HG02938 (cell line): ENCODE measurements around the gene ZNF280B.

Experiments used
- ATAC-seq: cut with Tn5 transposase; IDR thresholded peaks from one replicate; pipeline ENCODE4 v1.9.1; 2021; ENCODE audit warnings: mild to moderate bottlenecking, moderate library complexity; ENCODE audit not compliant: unreplicated experiment

Gene ZNF280B

DNA sequence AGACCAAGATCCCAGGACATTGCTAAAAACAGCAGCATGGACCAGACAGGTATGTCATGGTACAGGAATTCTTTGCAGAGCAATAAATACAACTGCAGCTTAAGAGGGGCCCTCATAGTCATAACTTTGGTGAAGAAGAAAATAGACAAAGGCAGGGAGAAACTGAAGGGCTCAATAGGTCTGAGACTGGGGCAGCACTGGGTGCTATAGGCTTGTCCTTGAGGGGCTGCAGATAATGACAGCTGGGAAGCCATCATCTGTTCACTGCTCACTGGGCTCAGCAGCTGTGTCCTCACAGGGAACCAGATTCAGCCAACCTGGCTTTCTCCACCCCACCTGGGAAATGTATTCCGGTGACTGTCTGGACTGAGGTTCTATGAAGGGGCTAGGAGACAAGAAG lies 68.4 kb downstream of the ZNF280B start:
- no peak for ATAC-seq
